ENCODE results near the gene TMEM51. TPM values are rescaled to one million over a fixed set of nuclear protein-coding genes. Genes with fewer than 3 reads are reported as not detected.
A peak's percentile ranks its signal among the peaks of the same experiment; 100 is the strongest.

The TMEM51 gene
- total and polyA plus RNA-seq, 2 of the 13 experiments (the other 11 are each of a cell fraction or from before 2014, with no cell fraction given) = 12.2 to 22.3 TPM

DNA sequence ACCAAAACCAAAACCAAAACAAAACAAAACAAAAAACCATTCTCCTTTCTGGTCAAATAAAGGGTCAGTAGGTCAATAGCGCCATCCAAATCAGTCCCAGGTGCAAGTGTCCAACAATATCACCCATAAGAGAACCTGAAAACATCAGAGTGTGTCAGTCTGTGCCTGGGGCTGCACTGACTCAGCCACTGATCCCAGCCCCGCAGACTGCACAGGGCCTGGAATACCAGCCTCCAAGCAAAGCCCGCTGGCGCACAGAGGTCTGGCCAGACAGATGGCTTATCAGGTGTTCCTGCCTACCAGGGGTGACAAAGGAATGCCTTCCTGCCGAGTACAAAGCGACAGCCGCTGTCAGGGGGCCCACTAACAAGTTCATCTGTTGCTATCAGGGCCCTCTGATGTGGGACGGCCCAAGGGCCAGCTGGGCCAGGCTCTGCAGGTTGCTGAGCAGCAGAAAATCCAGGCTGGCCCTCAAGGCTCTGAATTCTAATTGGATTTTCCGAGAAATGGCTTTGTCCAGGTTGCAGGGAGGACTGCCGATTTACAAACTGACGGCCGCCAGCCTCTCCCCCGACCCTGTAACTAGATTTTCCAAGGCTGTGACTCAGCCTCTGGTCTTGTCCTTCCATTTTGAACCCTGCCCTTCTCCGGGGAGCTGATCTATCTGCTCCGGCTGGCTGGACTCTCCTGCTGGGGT is 13.7 kb upstream of the TMEM51 start (continued):
- peak; percentile 30 to 59; a peak in 2 of 4 replicates for TF ChIP-seq HMGXB4 (CRISPR knock-in tag; IDR thresholded peaks at IDR 0.05; ENCODE audit: borderline replicate concordance in 1 of 2, low read depth in 1 of 2)
- TF ChIP-seq, protein P1, sequence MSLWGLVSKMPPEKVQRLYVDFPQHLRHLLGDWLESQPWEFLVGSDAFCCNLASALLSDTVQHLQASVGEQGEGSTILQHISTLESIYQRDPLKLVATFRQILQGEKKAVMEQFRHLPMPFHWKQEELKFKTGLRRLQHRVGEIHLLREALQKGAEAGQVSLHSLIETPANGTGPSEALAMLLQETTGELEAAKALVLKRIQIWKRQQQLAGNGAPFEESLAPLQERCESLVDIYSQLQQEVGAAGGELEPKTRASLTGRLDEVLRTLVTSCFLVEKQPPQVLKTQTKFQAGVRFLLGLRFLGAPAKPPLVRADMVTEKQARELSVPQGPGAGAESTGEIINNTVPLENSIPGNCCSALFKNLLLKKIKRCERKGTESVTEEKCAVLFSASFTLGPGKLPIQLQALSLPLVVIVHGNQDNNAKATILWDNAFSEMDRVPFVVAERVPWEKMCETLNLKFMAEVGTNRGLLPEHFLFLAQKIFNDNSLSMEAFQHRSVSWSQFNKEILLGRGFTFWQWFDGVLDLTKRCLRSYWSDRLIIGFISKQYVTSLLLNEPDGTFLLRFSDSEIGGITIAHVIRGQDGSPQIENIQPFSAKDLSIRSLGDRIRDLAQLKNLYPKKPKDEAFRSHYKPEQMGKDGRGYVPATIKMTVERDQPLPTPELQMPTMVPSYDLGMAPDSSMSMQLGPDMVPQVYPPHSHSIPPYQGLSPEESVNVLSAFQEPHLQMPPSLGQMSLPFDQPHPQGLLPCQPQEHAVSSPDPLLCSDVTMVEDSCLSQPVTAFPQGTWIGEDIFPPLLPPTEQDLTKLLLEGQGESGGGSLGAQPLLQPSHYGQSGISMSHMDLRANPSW (CRISPR knock-in tag; IDR thresholded peaks at IDR 0.05; ENCODE audit: borderline replicate concordance) = no peak
- peak; percentile 69; the same call in 1 of the 2 replicates for TF ChIP-seq GFI1 (CRISPR knock-in tag; IDR thresholded peaks at IDR 0.05; ENCODE audit: borderline replicate concordance)
- no peak for TF ChIP-seq NRL (CRISPR knock-in tag; IDR thresholded peaks at IDR 0.05; ENCODE audit: borderline replicate concordance)
- TF ChIP-seq, protein P2, sequence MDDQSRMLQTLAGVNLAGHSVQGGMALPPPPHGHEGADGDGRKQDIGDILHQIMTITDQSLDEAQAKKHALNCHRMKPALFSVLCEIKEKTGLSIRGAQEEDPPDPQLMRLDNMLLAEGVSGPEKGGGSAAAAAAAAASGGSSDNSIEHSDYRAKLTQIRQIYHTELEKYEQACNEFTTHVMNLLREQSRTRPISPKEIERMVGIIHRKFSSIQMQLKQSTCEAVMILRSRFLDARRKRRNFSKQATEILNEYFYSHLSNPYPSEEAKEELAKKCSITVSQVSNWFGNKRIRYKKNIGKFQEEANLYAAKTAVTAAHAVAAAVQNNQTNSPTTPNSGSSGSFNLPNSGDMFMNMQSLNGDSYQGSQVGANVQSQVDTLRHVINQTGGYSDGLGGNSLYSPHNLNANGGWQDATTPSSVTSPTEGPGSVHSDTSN (CRISPR knock-in tag; IDR thresholded peaks at IDR 0.05; ENCODE audit: borderline replicate concordance) = no peak
- no peak for TF ChIP-seq TCF12 (IDR thresholded peaks at IDR 0.05)
- TF ChIP-seq TCF12 (CRISPR knock-in tag; IDR thresholded peaks at IDR 0.05) = no peak
- no peak for TF ChIP-seq ISX (CRISPR knock-in tag; conservative IDR thresholded peaks at IDR 0.05)
- TF ChIP-seq TEAD3 (CRISPR knock-in tag; optimal IDR thresholded peaks at IDR 0.05; ENCODE audit: borderline replicate concordance) = peak; percentile 94
- no peak for TF ChIP-seq ZFP36 (IDR thresholded peaks at IDR 0.05; ENCODE audit: borderline replicate concordance, low read depth, low read length, partially characterized antibody)
- TF ChIP-seq CHD4 (IDR thresholded peaks at IDR 0.05; ENCODE audit: borderline replicate concordance, low read length) = no peak
- no peak for TF ChIP-seq ETV6 (CRISPR knock-in tag; conservative IDR thresholded peaks at IDR 0.05)
- no peak for TF ChIP-seq HMGA1 (CRISPR knock-in tag; conservative IDR thresholded peaks at IDR 0.05)
- no peak for TF ChIP-seq ZNF737 (CRISPR knock-in tag; IDR thresholded peaks at IDR 0.05; ENCODE audit: borderline replicate concordance)
- TF ChIP-seq ZNF510 (CRISPR knock-in tag; IDR thresholded peaks at IDR 0.05; ENCODE audit: low read depth) = peak; percentile 81
- no peak for TF ChIP-seq TEAD2 (CRISPR knock-in tag; IDR thresholded peaks at IDR 0.05)
- TF ChIP-seq SNAI1 (CRISPR knock-in tag; IDR thresholded peaks at IDR 0.05; ENCODE audit: borderline replicate concordance) = peak; percentile 58; the same call in 1 of the 2 replicates
